Right cardiac atrium (tissue), 5 donors: Measurements from ENCODE around the gene KRT84. TPM values are rescaled to one million over a fixed set of nuclear protein-coding genes. Genes with fewer than 3 reads are reported as not detected.

Experiments used
- ATAC-seq, 2 donors: fragments of 200-7000 bp; cut with Tn5 transposase; one replicate each; pipeline versions ENCODE4 v1.8.0 to v1.9.1; 2020; ENCODE audit warnings: moderate library complexity in 2 of 2, mild to moderate bottlenecking in 1 of 2
- DNase-seq, 3 donors: peaks; one replicate each; pipeline ENCODE4 v3.0.0-alpha.2; 2020
- H3K27ac ChIP-seq: one replicate; pipeline ENCODE4 v1.5.1; 2013; ENCODE audit warnings: mild to moderate bottlenecking, low read length, control low read depth, moderate library complexity
- H3K27me3 ChIP-seq: one replicate; pipeline ENCODE4 v1.6.1; 2013; ENCODE audit not compliant: control insufficient read depth, insufficient read depth
- H3K4me1 ChIP-seq: one replicate; pipeline ENCODE4 v1.6.1; 2013; ENCODE audit warnings: low read length; ENCODE audit not compliant: control insufficient read depth, insufficient read depth
- H3K4me3 ChIP-seq: one replicate; pipeline ENCODE4 v1.5.1; 2013; ENCODE audit warnings: low read length, control low read depth
- H3K9me3 ChIP-seq: one replicate; pipeline ENCODE4 v1.6.1; 2013; ENCODE audit warnings: low read length; ENCODE audit not compliant: control insufficient read depth
- WGBS: extraction: QIAGEN DNeasy Blood & Tissue Kit; methylation state at CpG from one replicate; pipeline ENCODE4 v1.1.7; 2013; 5-methylcytosine and 5-hydroxymethylcytosine counted together
- intact Hi-C, 4 donors: fragments of 100-400 bp; cut with DNase I; formaldehyde crosslinking; loops; one replicate each; pipeline versions ENCODE4 v1.11.0 to v1.14.0; 2022 to 2023
- polyA plus RNA-seq: library from polyadenylated mRNA; stranded (reverse); fragments of 200-250 nt; gene quantifications from one replicate; pipeline ENCODE4 v1.2.3, GENCODE V29; 2013
- total RNA-seq, 4 donors: library from RNA; stranded (reverse); fragmentation: NEBNext Ultra II Directional; extraction: Animal tissue kit (Norgen Biotek cat#: 25700); gene quantifications; one replicate each; pipeline ENCODE4 v1.2.1, GENCODE V29; 2021
- donor health status: healthy with polysubstance abuse.
- donor health status: DM: no; HTN: yes; CAD: no.
- donor health status: DM: no; HTN: no; CAD: no.
- donor health status: DM: no; HTN: yes; CAD: no; lungs with severe emphysema.
- donor health status: DM: yes; HTN: yes; CAD: no.

The KRT84 gene
- total and polyA plus RNA-seq, 5 donors: not detected

GRCh38 chr12:52369211-52369610 lies 16.2 kb downstream of the KRT84 start:
- 68% methylated on average over 3 of the region's 3 CpGs for WGBS
- no peak for DNase-seq
- Histone ChIP-seq H3K4me1 (no peaks in the 10 kb centered on the region), H3K27ac (no peak overlapping the region), H3K9me3 (no peaks in the 10 kb centered on the region), H3K27me3 (no peaks in the 10 kb centered on the region), H3K4me3 (no peak overlapping the region)
- ATAC-seq: no peak
- intact Hi-C loops: no loop called here

- no peak overlapping the region for H3K27ac ChIP-seq
- H3K9me3 ChIP-seq: no peaks in the 10 kb centered on the region
- DNase-seq (no peak), ATAC-seq (no peak)
- no peaks in the 10 kb centered on the region for H3K4me1 ChIP-seq
- no peak overlapping the region for H3K4me3 ChIP-seq
- 61% methylated on average over 3 of the region's 3 CpGs for WGBS
- intact Hi-C loops: no loop called here
- no peaks in the 10 kb centered on the region for H3K27me3 ChIP-seq
Observed at GRCh38 chr12:52368508-52368907, 16.9 kb downstream of the KRT84 start.

- intact Hi-C loops: no loop called here
- no peak overlapping the region for H3K4me3 ChIP-seq
- 84% methylated on average over 6 of the region's 6 CpGs for WGBS
- H3K27me3 ChIP-seq: no peaks in the 10 kb centered on the region
- ATAC-seq (no peak), DNase-seq (no peak)
- H3K9me3 ChIP-seq: no peaks in the 10 kb centered on the region
- no peak overlapping the region for H3K27ac ChIP-seq
- H3K4me1 ChIP-seq: no peaks in the 10 kb centered on the region
Observed at GRCh38 chr12:52367876-52368275, 17.6 kb downstream of the KRT84 start.

DNA sequence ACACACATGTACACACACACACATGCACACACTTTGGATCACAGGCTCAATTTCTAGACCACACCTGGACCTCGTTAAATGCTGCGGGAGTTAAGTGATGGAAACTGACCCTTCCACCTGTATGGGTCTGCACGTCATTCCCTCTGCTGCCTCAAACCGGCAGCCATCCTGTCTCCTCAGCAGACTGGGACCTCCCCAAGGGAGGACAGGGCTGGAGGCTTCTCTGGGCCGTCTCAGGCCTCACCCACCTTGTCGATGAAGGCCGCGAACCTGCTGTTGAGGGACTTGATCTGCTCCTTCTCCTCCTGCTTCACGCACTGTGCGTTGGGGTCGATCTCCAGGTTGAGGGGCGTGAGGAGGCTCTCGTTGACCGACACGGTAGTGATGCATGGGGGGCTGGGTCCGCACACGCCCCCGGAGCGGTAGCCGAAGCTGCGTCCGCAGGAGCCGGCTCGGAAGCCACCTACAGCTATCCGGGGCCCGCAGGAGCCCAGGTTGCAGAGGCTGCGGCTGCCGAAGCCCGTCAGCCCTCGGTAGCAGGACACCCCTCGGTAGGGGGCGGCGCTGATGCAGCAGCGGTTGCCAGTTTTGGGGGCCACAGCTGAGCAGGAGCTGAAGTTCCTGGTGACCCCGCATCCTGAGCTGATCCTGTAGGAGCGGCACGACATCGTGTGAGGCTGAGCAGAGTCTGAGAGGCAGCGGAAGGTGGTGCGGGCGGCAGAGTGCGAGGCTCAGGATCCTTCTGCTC lies 18.5 kb downstream of the KRT84 start, which contains the start of gene KRT85:
KRT85 (minus strand) TSS at position 744 of the 748 bp plus-strand sequence; CDS start at position 668, 76 bp downstream.
- H3K4me3 ChIP-seq: no peak within 1 kb of the TSS
- WGBS: 77% methylated on average over 42 of the region's 42 CpGs
- H3K27me3 ChIP-seq: no peaks in the 10 kb centered on the region
- intact Hi-C loops: no loop called here
- DNase-seq: no peak
- no peak within 1 kb of the TSS for H3K27ac ChIP-seq
- no peaks in the 10 kb centered on the region for H3K4me1 ChIP-seq
- H3K9me3 ChIP-seq: no peaks in the 10 kb centered on the region
- ATAC-seq: no peak

DNA sequence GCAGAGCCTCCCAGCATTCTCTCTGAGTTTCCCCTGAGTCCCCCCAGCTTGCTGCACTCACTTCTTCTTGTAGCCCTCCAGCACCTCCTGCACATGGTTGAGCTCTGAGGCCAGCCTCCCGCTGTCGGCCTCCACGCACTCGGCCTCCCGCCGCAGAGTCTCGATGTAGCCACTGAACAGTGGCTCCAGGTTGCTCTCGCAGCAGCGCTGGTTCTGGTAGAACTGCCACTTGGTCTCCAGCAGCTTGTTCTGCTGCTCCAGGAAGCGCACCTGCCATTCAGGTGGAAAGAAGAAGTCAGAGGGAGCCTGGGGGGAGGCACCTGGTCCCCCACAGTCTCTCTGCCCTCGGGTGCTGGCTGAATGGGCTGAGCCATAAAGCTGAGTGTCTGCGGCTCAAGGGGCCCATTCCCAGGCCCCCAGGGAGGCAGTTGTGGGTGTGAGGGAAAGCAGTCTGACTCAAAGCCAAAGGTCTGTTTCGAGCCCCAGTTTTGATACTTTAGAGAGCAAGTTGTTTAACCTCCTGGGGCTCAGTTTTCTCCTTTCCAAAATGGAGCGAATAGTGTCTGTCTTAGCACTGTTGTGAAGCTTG lies 20.5 kb downstream of the KRT84 start:
- WGBS: 85% methylated on average over 14 of the region's 14 CpGs
- Histone ChIP-seq H3K27me3 (no peaks in the 10 kb centered on the region), H3K4me3 (no peak overlapping the region), H3K27ac (no peak overlapping the region), H3K9me3 (no peaks in the 10 kb centered on the region), H3K4me1 (no peaks in the 10 kb centered on the region)
- DNase-seq (no peak), ATAC-seq (no peak)
- intact Hi-C loops: no loop called here

DNA sequence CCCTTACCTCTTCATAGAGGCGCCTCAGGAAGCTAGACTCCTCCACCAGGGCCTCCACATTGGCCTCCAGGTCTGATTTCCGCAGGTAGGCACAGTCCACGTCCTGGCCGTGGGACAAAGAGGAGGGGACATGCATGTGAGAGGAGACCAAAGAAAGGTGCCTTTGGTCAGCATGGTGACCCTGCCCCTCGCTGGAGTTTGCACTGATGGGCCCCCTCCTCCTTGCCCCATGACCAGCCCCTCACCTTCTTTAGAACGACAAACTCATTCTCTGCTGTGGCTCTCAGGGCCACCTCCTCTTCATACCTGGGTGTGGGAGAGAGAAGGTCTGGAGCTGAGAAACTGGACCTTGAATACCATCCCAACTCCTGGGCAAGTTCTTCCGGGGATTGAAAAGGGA lies 21.4 kb downstream of the KRT84 start:
- whole genome bisulfite sequencing: 85% methylated on average over 7 of the region's 7 CpGs
- intact Hi-C loops: no loop called here
- Histone ChIP-seq H3K4me3 (no peak overlapping the region), H3K9me3 (no peaks in the 10 kb centered on the region), H3K4me1 (no peaks in the 10 kb centered on the region), H3K27me3 (no peaks in the 10 kb centered on the region), H3K27ac (no peak overlapping the region)
- DNase-seq (no peak), ATAC-seq (no peak)

- H3K4me1 ChIP-seq: no peaks in the 10 kb centered on the region
- no peak overlapping the region for H3K4me3 ChIP-seq
- DNase-seq (no peak), ATAC-seq (no peak)
- H3K9me3 ChIP-seq: no peaks in the 10 kb centered on the region
- H3K27me3 ChIP-seq: no peaks in the 10 kb centered on the region
- H3K27ac ChIP-seq: no peak overlapping the region
- intact Hi-C loops: no loop called here
- whole genome bisulfite sequencing: 95% methylated on average over 12 of the region's 12 CpGs
Observed at GRCh38 chr12:52363111-52363679, 22.3 kb downstream of the KRT84 start.

DNA sequence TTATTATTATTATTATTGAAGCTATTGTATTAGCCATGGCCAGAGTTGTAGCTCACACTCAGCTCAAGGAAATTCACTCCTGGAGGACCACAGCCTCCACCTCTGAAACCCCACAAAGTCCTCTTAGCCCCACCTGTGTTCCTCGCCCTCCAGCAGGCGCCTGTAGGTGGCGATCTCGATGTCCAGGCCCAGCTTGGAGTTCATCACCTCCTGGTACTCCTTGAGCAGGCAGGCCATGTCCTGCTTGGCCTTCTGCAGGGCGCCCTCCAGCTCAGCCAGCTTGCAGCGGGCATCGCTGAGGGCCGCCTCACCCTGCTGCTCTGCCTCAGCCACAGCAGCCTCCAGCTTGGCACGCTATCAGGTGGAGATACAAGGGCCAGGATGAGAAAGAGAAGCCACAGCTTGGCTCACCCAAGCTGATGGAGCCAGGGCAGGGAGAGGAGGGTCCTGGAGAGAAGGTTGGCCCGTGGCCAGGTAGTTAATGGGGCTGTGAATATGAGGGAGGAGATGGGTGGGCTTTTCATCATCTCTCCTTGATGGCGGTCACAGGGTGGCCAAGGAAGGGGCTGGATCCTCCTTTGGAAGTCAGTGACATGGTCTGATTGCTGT lies 23.2 kb downstream of the KRT84 start:
- Histone ChIP-seq H3K27me3 (no peaks in the 10 kb centered on the region), H3K4me1 (no peaks in the 10 kb centered on the region), H3K27ac (no peak overlapping the region), H3K9me3 (no peaks in the 10 kb centered on the region), H3K4me3 (no peak overlapping the region)
- no peak for ATAC-seq
- DNase-seq: no peak
- intact Hi-C loops: no loop called here
- 82% methylated on average over 11 of the region's 11 CpGs for WGBS

GRCh38 chr12:52361553-52361952 lies 23.9 kb downstream of the KRT84 start:
- Histone ChIP-seq H3K4me3 (no peak overlapping the region), H3K9me3 (no peaks in the 10 kb centered on the region), H3K27me3 (no peaks in the 10 kb centered on the region), H3K27ac (no peak overlapping the region), H3K4me1 (no peaks in the 10 kb centered on the region)
- WGBS: 95% methylated on average over 1 of the region's 1 CpG
- no peak for ATAC-seq
- DNase-seq: no peak
- intact Hi-C loops: no loop called here

- intact Hi-C loops: no loop called here
- H3K9me3 ChIP-seq: no peaks in the 10 kb centered on the region
- ATAC-seq (no peak), DNase-seq (no peak)
- 84% methylated on average over 13 of the region's 13 CpGs for WGBS
- no peaks in the 10 kb centered on the region for H3K4me1 ChIP-seq
- no peaks in the 10 kb centered on the region for H3K27me3 ChIP-seq
- H3K4me3 ChIP-seq: no peak overlapping the region
- H3K27ac ChIP-seq: no peak overlapping the region
Observed at GRCh38 chr12:52360663-52361271, 24.7 kb downstream of the KRT84 start.
